Effector memory CD4-positive, alpha-beta T cell (primary cell): ENCODE results near the gene ANKRD66.
"Not testable (repeated sequence)": the region's sequence is repeated elsewhere in the genome, so short reads cannot be mapped to it uniquely, and the experiment has no call there.

Experiments
- DNase-seq, 3 donors: peaks; one replicate each; pipeline ENCODE4 v3.0.0-alpha.2; 2020
- H3K27ac ChIP-seq: 2 replicates; pipeline ENCODE4 v1.7.0; 2013; ENCODE audit warnings: mild to moderate bottlenecking, low read length, moderate library complexity; ENCODE audit not compliant: insufficient read depth, poor library complexity, severe bottlenecking
- H3K27me3 ChIP-seq: replicated peaks from 2 replicates; pipeline ENCODE4 v1.7.0; 2013; ENCODE audit warnings: mild to moderate bottlenecking, low read length; ENCODE audit not compliant: insufficient read depth, control insufficient read depth, poor library complexity, severe bottlenecking
- H3K36me3 ChIP-seq: 2 replicates; pipeline ENCODE4 v1.7.0; 2013; ENCODE audit warnings: mild to moderate bottlenecking, low read length, moderate library complexity; ENCODE audit not compliant: control insufficient read depth, insufficient read depth
- H3K4me1 ChIP-seq: 2 replicates; pipeline ENCODE4 v1.7.0; 2013; ENCODE audit warnings: low read length, mild to moderate bottlenecking; ENCODE audit not compliant: control insufficient read depth, insufficient read depth, poor library complexity, severe bottlenecking
- H3K4me3 ChIP-seq: 2 replicates; pipeline ENCODE4 v1.7.0; 2013; ENCODE audit warnings: low read length, low read depth, mild to moderate bottlenecking; ENCODE audit not compliant: insufficient read depth, poor library complexity, severe bottlenecking
- H3K9me3 ChIP-seq: 2 replicates; pipeline ENCODE4 v1.7.0; 2013; ENCODE audit warnings: mild to moderate bottlenecking, low read length, moderate library complexity; ENCODE audit not compliant: control insufficient read depth

The ANKRD66 gene

DNA sequence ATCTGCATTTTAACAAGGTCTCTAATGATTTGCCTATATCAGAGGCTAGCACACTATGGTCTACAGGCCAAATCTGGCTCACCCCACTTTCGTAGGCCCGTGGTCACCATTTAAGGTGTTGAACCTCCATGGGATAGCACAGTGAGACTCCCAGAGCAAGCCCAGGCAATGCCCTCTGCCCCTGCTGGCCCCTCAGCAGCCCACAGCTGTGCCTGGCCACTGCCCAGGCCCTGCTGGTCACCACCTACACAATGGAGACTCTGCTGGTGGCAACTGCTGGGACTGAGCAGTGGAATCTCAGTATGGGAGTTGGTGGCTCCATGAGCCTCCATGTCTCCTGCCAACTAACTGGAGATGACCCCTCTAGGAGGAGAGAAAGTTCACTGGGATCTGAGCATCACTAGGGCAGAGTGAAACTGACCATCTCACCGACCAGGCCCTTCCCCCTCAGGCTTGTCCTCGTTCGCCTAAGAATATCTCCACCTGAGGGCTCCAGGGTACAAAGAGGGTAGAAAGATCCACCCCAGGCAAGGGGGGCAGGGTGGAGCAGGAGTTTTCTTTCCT, 2.3 kb downstream of the ANKRD66 start:
- no peak for DNase-seq
- H3K36me3 ChIP-seq: no peaks in the 10 kb centered on the region
- no peaks in the 10 kb centered on the region for H3K4me1 ChIP-seq
- H3K4me3 ChIP-seq: no peak overlapping the region
- H3K9me3 ChIP-seq: no peaks in the 10 kb centered on the region
- H3K27ac ChIP-seq: no peak overlapping the region
- no peaks in the 10 kb centered on the region for H3K27me3 ChIP-seq

- no peak for DNase-seq
- Histone ChIP-seq H3K4me1 (no peaks in the 10 kb centered on the region), H3K27ac (no peak overlapping the region), H3K27me3 (no peaks in the 10 kb centered on the region), H3K9me3 (no peaks in the 10 kb centered on the region), H3K4me3 (no peak overlapping the region), H3K36me3 (no peaks in the 10 kb centered on the region)
Measured at GRCh38 chr6:46749731-46750130, 3.0 kb downstream of the ANKRD66 start.

GRCh38 chr6:46751658-46752057, 4.9 kb downstream of the ANKRD66 start:
- Histone ChIP-seq H3K27me3 (no peaks in the 10 kb centered on the region), H3K4me3 (no peak overlapping the region), H3K4me1 (no peaks in the 10 kb centered on the region), H3K27ac (no peak overlapping the region), H3K36me3 (no peaks in the 10 kb centered on the region), H3K9me3 (no peaks in the 10 kb centered on the region)
- DNase-seq: no peak

DNA sequence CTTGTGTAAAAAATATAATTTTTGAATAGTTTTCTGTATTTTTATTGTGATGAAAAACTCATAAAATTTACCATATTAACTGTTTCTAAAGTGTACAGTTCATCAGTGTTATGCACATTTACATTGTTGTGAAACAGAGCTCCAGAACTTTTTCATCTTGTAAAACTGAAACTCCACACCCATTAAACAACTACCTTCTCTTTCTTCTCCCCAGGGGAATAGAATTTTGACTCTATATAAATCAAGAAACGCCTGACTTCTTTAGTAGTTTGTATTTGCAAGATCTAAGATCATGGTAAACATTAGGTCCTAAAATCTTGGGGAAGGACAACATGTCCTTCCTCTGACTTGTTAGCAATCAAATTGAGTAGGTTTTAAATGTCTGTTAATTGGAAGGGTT, 9.1 kb downstream of the ANKRD66 start:
- H3K27ac ChIP-seq: no peak overlapping the region
- no peaks in the 10 kb centered on the region for H3K9me3 ChIP-seq
- no peak for DNase-seq
- H3K4me3 ChIP-seq: no peak overlapping the region
- H3K4me1 ChIP-seq: no peaks in the 10 kb centered on the region
- no peaks in the 10 kb centered on the region for H3K36me3 ChIP-seq
- H3K27me3 ChIP-seq: no peaks in the 10 kb centered on the region

DNA sequence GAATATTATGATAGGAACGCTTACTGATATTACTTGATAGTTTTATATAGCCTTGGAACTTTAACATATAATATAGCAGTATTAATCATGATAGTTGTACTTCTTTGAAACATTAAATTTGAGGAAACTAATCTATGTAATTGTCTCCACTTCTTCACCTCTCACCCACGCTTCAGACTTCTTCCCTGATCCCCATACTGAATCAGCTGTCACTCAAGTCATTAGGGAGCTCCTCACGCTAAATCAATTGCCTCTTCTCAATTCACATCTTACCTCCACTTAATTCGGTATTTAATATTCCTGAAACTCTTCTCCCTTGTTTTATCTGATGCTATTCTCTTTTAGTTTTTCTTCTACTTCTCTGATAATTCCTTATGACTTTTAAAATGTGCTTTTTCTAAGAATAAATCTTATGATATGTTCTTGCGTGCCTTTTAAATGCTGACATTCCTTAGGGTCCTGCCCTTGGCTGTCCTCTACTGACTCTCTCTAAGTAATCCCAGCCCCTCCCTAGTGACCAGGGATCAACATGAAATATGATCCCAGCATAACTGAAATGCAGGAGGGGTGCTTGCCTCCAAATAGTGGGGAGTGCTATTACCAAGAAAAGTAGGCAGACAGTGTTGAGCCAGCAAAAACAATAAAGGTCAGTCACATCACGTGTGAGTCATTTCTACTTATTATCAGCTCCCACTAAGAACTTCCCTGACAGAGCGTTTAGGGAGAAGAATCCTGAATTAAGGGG, 9.9 kb downstream of the ANKRD66 start:
- DNase-seq: no peak
- Histone ChIP-seq H3K4me3 (no peak overlapping the region), H3K36me3 (no peaks in the 10 kb centered on the region), H3K27me3 (no peaks in the 10 kb centered on the region), H3K27ac (no peak overlapping the region), H3K4me1 (no peaks in the 10 kb centered on the region), H3K9me3 (no peaks in the 10 kb centered on the region)

DNA sequence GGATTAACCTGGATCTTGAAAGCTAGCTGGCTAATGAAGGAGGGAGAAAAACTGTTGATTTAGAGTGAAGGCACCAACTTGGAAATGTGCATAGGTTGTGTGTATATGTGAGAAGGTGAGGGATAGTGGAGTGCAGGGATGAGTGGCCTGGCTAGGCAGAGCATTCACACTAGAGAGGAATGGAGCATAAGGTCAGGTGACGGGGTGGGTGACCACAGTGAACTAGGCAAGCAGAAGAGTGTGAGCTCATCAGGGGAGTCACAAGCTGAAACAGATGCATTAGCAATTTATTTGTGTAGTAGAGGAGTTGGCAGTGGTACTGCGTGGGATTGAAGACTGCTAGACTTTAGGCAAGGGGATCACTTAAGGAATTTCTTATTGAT, 10.5 kb downstream of the ANKRD66 start:
- H3K36me3 ChIP-seq: no peaks in the 10 kb centered on the region
- H3K4me3 ChIP-seq: no peak overlapping the region
- H3K27me3 ChIP-seq: no peaks in the 10 kb centered on the region
- no peaks in the 10 kb centered on the region for H3K9me3 ChIP-seq
- no peak overlapping the region for H3K27ac ChIP-seq
- DNase-seq: no peak
- no peaks in the 10 kb centered on the region for H3K4me1 ChIP-seq

DNA sequence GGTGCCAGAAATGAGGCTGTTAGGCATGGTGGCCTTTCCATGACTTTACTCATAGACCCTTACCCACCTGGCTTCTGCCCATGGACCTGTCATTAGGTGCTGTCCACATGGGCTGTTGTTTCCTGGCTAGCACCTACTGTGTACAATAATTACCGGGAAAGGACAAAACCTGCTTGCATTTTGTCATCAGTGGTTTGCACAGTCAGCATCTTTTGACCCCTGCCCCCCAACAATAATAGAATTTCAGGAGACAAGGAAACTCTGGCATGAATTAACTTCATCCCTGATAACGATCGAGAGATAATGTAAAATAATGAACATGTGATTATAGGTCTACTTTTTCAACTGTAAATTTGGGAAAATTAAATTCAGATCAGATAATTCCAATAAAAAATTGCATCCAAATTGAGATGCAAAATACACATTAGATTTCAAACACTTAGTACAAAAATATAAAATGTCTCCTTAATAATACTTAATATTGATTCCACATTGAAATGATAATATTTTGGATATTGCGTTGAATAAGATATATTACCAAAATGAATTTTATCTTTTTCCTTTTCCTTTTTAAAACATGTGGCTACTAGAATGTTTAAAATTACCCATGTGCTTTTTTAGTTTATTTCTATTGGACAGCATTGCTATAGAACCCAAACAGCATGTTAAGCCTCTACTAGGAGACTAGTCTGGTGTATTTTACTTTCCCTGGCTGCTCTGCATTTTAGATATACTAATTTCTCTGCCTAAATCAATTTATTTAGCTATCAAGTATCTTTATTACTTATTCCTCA, 12.4 kb downstream of the ANKRD66 start:
- no peak overlapping the region for H3K4me3 ChIP-seq
- H3K4me1 ChIP-seq: no peaks in the 10 kb centered on the region
- H3K27ac ChIP-seq: no peak overlapping the region
- no peaks in the 10 kb centered on the region for H3K36me3 ChIP-seq
- H3K9me3 ChIP-seq: no peaks in the 10 kb centered on the region
- no peaks in the 10 kb centered on the region for H3K27me3 ChIP-seq
- DNase-seq: no peak

DNA sequence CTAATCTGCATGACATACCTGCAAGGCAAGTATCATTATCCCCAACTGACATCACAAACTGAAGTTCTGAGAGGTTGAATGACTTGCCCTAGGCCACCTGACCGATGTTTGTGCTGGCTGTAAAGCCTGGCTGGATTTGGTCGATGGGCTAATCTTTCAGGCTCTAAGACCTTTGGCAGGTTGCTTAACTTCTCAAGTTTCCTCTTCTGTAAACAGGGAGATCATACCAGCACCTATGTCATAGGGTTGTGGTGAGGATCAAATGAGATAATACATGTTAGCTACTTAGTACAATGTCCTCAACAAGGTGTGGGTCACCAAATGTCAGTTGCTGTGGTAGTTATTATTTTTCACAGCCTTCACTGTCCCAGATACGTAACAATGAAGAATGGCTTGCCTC, 14.2 kb downstream of the ANKRD66 start:
- Histone ChIP-seq H3K4me1 (no peaks in the 10 kb centered on the region), H3K36me3 (no peaks in the 10 kb centered on the region), H3K4me3 (no peak overlapping the region), H3K27me3 (no peaks in the 10 kb centered on the region), H3K27ac (no peak overlapping the region), H3K9me3 (no peaks in the 10 kb centered on the region)
- no peak for DNase-seq

DNA sequence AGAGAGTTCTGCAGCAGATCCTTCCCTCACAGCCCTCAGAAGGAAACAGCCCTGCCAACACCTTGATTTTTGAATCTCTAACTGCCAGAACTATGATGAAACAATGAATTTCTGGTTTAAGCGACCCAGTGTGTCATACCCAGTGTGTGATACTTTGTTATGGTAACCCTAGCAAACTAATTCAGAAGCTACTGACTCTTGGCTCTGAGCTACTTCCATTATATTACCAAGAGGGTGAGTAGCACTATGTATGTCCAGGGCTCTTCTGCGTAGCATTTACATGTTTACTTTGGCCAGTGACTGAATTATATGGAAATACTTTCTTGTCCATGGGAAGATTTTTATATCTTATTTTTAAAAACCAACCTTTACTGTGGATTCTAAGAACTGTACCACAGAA, 16.7 kb downstream of the ANKRD66 start:
- DNase-seq: no peak
- no peaks in the 10 kb centered on the region for H3K9me3 ChIP-seq
- H3K4me1 ChIP-seq: no peaks in the 10 kb centered on the region
- no peaks in the 10 kb centered on the region for H3K27me3 ChIP-seq
- H3K36me3 ChIP-seq: no peaks in the 10 kb centered on the region
- no peak overlapping the region for H3K4me3 ChIP-seq
- no peak overlapping the region for H3K27ac ChIP-seq

GRCh38 chr6:46764280-46764679, 17.5 kb downstream of the ANKRD66 start:
- DNase-seq, H3K9me3 ChIP-seq, H3K27me3 ChIP-seq, H3K36me3 ChIP-seq, H3K4me1 ChIP-seq, H3K4me3 ChIP-seq, H3K27ac ChIP-seq: not testable (repeated sequence)
